ENCODE data around the gene NDUFC1. TPM values are rescaled to one million over a fixed set of nuclear protein-coding genes. Genes with fewer than 3 reads are reported as not detected.

NDUFC1 gene
- total and polyA plus RNA-seq, 2 of the 8 experiments (the other 6 are each of a cell fraction or from before 2014, with no cell fraction given): 41.9 to 62.0 TPM

- no peak overlapping the region for H2AFZ ChIP-seq (ENCODE audit: low read length)
- ChIA-PET CTCF (ENCODE audit: partially characterized antibody) (interaction anchor here (0.7 to 2.7 kb wide), 5 partner anchors 9 to 34 kb away, joined by 3 to 11 read pairs (median 4); no protein-coding TSS in a partner anchor), POLR2A (ENCODE audit: partially characterized antibody) (interaction anchor here (0.8 to 1.4 kb wide), 4 partner anchors 15 to 248 kb away, joined by 3 to 5 read pairs (median 3); no protein-coding TSS in a partner anchor)
- H3K23ac ChIP-seq (ENCODE audit: insufficient read length): no peak overlapping the region
- H4K8ac ChIP-seq (ENCODE audit: extremely low read depth, insufficient read depth, low read length): no peak overlapping the region
- no peak overlapping the region for H3K18ac ChIP-seq (ENCODE audit: extremely low read depth, low read length)
- H3K27me3 ChIP-seq (replicated peaks in 1 of 4; ENCODE audit: control insufficient read depth in 3 of 4, extremely low read depth in 1 of 4, insufficient read depth in 3 of 4, low read length in 3 of 4): no peaks in the 10 kb centered on the region
- H2BK120ac ChIP-seq (replicated peaks; ENCODE audit: low read depth, low read length): no peak overlapping the region
- no peak overlapping the region for H3K4me2 ChIP-seq (ENCODE audit: insufficient read depth in 1 of 2, low read depth in 2 of 2, low read length in 2 of 2)
- no peak for DNase-seq (ENCODE audit: low read depth in 1 of 2, low spot score in 2 of 2)
- no peaks in the 10 kb centered on the region for H3K9me3 ChIP-seq (ENCODE audit: insufficient read depth in 2 of 2, low read depth in 1 of 2, low read length in 1 of 2)
- no peak overlapping the region for H3K14ac ChIP-seq (ENCODE audit: insufficient read length)
- no peak overlapping the region for H2BK12ac ChIP-seq (ENCODE audit: low read depth, low read length)
- H2BK5ac ChIP-seq (ENCODE audit: low read depth, low read length): no peak overlapping the region
- H2BK20ac ChIP-seq (ENCODE audit: low read length): no peak overlapping the region
- H2BK15ac ChIP-seq (ENCODE audit: low read length): no peak overlapping the region
- H3K79me1 ChIP-seq (ENCODE audit: low read depth, low read length): no peaks in the 10 kb centered on the region; the same call in 1 of the 2 replicates
- H3K4ac ChIP-seq (replicated peaks; ENCODE audit: insufficient read length, low read depth, low read length): no peak overlapping the region
- no peak overlapping the region for H4K5ac ChIP-seq (ENCODE audit: insufficient read length, low read depth, low read length)
- peaks cover 11 to 13% of the 10 kb centered on the region in 2 experiments for H4K20me1 ChIP-seq (replicated peaks in 1 of 2; ENCODE audit: control insufficient read depth in 1 of 2, insufficient read depth in 2 of 2, low read length in 2 of 2)
- no peak overlapping the region for H3K9ac ChIP-seq (replicated peaks in 1 of 4; ENCODE audit: extremely low read depth in 1 of 4, low read depth in 3 of 4, low read length in 3 of 4)
- no peak overlapping the region for H3K27ac ChIP-seq (ENCODE audit: low read depth, low read length)
- H3K79me2 ChIP-seq (ENCODE audit: control insufficient read depth in 1 of 2, insufficient read depth in 2 of 2, low read length in 2 of 2): peaks cover 9 to 99% of the 10 kb centered on the region in 2 experiments
- H2AK5ac ChIP-seq (ENCODE audit: low read depth, low read length): no peak overlapping the region
- no peak overlapping the region for H4K91ac ChIP-seq (replicated peaks; ENCODE audit: insufficient read length, low read length)
- FAIRE-seq: no peak
- H3K36me3 ChIP-seq (ENCODE audit: control insufficient read depth in 2 of 4, insufficient read depth in 4 of 4, low read length in 3 of 4): peaks cover 0 to 9% (median 2%) of the 10 kb centered on the region in 4 experiments; a peak in 2 of 8 replicates
- no peak overlapping the region for H3K56ac ChIP-seq (replicated peaks; ENCODE audit: insufficient read length, low read depth, low read length)
- H3K4me3 ChIP-seq (ENCODE audit: extremely low read depth in 1 of 4, insufficient read depth in 2 of 4, low read depth in 3 of 4, low read length in 4 of 4): no peak overlapping the region
- peaks cover 0 to 6% (median 2%) of the 10 kb centered on the region in 4 experiments; a peak in 4 of 7 replicates for H3K4me1 ChIP-seq (replicated peaks in 1 of 4; ENCODE audit: control insufficient read depth in 3 of 4, insufficient read depth in 4 of 4, low read length in 3 of 4)
- WGBS, 2 experiments (ENCODE audit: extremely low coverage in 1 of 2, insufficient coverage in 1 of 2, insufficient read length in 1 of 2, insufficient replicate concordance in 2 of 2, low coverage in 1 of 2, low lambda C conversion rate in 2 of 2, missing lambda C conversion rate in 1 of 2): 82% methylated on average over 3 of the region's 3 CpGs; no CpG with 5 or more reads in 1 of the 2 experiments
- H3K23me2 ChIP-seq (ENCODE audit: low read depth, low read length): no peaks in the 10 kb centered on the region
- TF ChIP-seq CHD2 (IDR thresholded peaks at IDR 0.05; ENCODE audit: low read length): no peak
- no peak for TF ChIP-seq BCL11A (IDR thresholded peaks at IDR 0.05; ENCODE audit: low read depth in 2 of 2, low read length in 2 of 2)
- no peak for TF ChIP-seq CTBP2 (IDR thresholded peaks at IDR 0.05; ENCODE audit: borderline replicate concordance, insufficient read depth, insufficient read length, low read length)
- TF ChIP-seq CHD1 (IDR thresholded peaks at IDR 0.05; ENCODE audit: low read depth, low read length): no peak
- TF ChIP-seq TAF7 (optimal IDR thresholded peaks at IDR 0.05; ENCODE audit: borderline replicate concordance, low read depth, low read length): no peak
- TF ChIP-seq TBP (IDR thresholded peaks at IDR 0.05; ENCODE audit: low read depth, low read length): no peak
- no peak for TF ChIP-seq SIRT6 (IDR thresholded peaks at IDR 0.05; ENCODE audit: low read length)
- TF ChIP-seq RFX5 (IDR thresholded peaks at IDR 0.05; ENCODE audit: borderline replicate concordance, low read depth, low read length): no peak
- no peak for TF ChIP-seq TCF12 (IDR thresholded peaks at IDR 0.05; ENCODE audit: low read depth, low read length)
- no peak for TF ChIP-seq BRCA1 (IDR thresholded peaks at IDR 0.05; ENCODE audit: low read depth, low read length)
- no peak for TF ChIP-seq CEBPB (IDR thresholded peaks at IDR 0.05; ENCODE audit: low read depth, low read length)
- no peak for TF ChIP-seq ATF3 (IDR thresholded peaks at IDR 0.05; ENCODE audit: insufficient read depth, low read depth, low read length)
- no peak for TF ChIP-seq FOSL1 (IDR thresholded peaks at IDR 0.05; ENCODE audit: insufficient read depth, low read depth, low read length)
These were observed 28.0 kb upstream of the NDUFC1 start for GRCh38 chr4:139330283-139330682.
